ENCODE data around the gene RTN4R.

DNA sequence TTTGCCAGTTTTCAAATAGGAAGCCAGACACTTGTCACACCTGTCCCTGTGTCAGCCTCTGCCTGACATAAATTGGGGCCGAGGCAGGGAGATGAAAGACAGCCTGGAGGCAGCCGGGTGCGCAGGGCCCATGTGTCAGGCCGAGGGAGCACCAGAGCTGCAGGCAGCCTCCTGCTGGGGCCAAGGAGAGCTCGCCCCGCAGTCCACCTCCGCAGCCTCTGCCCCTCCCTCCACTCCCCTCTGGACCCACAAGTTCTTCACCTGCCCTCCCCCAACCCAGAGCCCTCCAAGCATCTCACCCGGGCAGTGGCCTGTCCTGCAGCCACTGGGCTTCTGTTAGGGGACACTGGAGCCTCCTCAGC is 8.8 kb downstream of the RTN4R start:
- TF ChIP-seq, protein P1, sequence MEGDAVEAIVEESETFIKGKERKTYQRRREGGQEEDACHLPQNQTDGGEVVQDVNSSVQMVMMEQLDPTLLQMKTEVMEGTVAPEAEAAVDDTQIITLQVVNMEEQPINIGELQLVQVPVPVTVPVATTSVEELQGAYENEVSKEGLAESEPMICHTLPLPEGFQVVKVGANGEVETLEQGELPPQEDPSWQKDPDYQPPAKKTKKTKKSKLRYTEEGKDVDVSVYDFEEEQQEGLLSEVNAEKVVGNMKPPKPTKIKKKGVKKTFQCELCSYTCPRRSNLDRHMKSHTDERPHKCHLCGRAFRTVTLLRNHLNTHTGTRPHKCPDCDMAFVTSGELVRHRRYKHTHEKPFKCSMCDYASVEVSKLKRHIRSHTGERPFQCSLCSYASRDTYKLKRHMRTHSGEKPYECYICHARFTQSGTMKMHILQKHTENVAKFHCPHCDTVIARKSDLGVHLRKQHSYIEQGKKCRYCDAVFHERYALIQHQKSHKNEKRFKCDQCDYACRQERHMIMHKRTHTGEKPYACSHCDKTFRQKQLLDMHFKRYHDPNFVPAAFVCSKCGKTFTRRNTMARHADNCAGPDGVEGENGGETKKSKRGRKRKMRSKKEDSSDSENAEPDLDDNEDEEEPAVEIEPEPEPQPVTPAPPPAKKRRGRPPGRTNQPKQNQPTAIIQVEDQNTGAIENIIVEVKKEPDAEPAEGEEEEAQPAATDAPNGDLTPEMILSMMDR (IDR thresholded peaks at IDR 0.05 in 4 of 5, conservative IDR thresholded peaks at IDR 0.05 in 1 of 5) = no peak
- no peak for TF ChIP-seq POLR2A (IDR thresholded peaks at IDR 0.05)
